Parathyroid adenoma (tissue), 2 donors: Measurements from ENCODE around the gene HGF.
A peak's percentile ranks its signal among the peaks of the same experiment; 100 is the strongest.

ENCODE experiments used
- H2AFZ ChIP-seq: fragments of 300-600 bp; sonication (generic); one replicate; pipeline ENCODE4 v1.7.0; 2017; ENCODE audit warnings: antibody characterized with exemption, mild to moderate bottlenecking
- H3K27ac ChIP-seq: fragments of 300-600 bp; sonication (generic); one replicate; pipeline ENCODE4 v1.7.0; 2017
- H3K27me3 ChIP-seq: fragments of 300-600 bp; sonication (generic); one replicate; pipeline ENCODE4 v1.7.0; 2017; ENCODE audit warnings: low read length; ENCODE audit not compliant: control insufficient read depth, insufficient read depth
- H3K36me3 ChIP-seq: fragments of 300-600 bp; sonication (generic); one replicate; pipeline ENCODE4 v1.7.0; 2017; ENCODE audit warnings: low read length; ENCODE audit not compliant: control insufficient read depth, insufficient read depth
- H3K4me1 ChIP-seq: fragments of 300-600 bp; sonication (generic); one replicate; pipeline ENCODE4 v1.7.0; 2017; ENCODE audit warnings: control low read depth
- H3K4me2 ChIP-seq: fragments of 300-600 bp; sonication (generic); one replicate; pipeline ENCODE4 v1.7.0; 2017; ENCODE audit warnings: low read length
- H3K4me3 ChIP-seq: fragments of 300-600 bp; sonication (generic); one replicate; pipeline ENCODE4 v1.7.0; 2017; ENCODE audit warnings: low read depth, low read length
- H3K79me2 ChIP-seq: fragments of 300-600 bp; sonication (generic); one replicate; pipeline ENCODE4 v1.7.0; 2017; ENCODE audit warnings: control low read depth
- H3K9ac ChIP-seq: fragments of 300-600 bp; sonication (generic); one replicate; pipeline ENCODE4 v1.7.0; 2017; ENCODE audit warnings: mild to moderate bottlenecking
- H3K9me3 ChIP-seq: fragments of 300-600 bp; sonication (generic); one replicate; pipeline ENCODE4 v1.7.0; 2017; ENCODE audit warnings: low read length; ENCODE audit not compliant: control insufficient read depth
- TF ChIP-seq, protein P1 (sequence below): fragments of 300-600 bp; sonication (generic); IDR thresholded peaks from one replicate; pipeline ENCODE4 v1.7.0; 2017; ENCODE audit warnings: antibody characterized with exemption, mild to moderate bottlenecking
- donor health status: primary hyperparathyroidism.

The HGF gene

DNA sequence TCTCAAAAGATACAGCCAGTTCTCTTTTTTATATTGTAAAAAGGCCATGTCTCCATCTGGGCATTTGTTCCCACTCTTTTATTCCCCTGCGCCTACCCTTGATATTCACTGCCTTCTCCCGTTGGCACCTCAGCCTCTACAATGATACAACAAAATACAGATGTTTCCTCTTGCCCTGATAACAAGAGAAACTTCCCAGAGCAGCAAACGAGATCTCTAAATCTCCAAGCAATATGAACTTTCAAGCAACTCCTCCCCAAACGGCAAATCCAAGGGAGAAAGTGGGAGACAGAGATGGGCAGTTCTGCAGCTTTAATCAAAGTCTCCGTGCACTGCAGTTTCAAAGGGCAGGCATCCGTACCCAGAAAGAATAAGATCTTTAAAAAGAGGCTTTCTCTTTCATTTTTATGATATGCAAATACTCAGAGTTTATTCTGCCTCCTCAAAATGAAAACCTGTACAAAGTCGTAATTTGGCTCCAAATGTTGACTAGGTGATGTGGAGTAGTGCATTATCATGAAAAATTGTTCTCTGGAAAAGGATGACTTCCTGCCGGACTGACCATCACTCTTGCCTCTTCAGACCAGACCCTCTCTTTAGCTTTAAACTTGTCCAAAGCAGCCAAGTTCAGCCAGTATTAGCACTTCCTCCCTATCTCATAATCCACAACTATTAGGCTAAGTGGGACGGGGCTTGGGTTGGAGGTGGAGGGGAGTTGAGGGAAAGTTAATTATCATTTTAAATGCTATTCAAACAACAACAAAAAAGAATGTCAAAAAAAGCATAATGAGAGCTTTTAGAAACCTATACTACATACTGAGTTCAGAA lies 682 bp downstream of the HGF start:
- H3K9me3 ChIP-seq: no peaks in the 10 kb centered on the region
- H3K4me3 ChIP-seq: no peak overlapping the region
- TF ChIP-seq, protein P1, sequence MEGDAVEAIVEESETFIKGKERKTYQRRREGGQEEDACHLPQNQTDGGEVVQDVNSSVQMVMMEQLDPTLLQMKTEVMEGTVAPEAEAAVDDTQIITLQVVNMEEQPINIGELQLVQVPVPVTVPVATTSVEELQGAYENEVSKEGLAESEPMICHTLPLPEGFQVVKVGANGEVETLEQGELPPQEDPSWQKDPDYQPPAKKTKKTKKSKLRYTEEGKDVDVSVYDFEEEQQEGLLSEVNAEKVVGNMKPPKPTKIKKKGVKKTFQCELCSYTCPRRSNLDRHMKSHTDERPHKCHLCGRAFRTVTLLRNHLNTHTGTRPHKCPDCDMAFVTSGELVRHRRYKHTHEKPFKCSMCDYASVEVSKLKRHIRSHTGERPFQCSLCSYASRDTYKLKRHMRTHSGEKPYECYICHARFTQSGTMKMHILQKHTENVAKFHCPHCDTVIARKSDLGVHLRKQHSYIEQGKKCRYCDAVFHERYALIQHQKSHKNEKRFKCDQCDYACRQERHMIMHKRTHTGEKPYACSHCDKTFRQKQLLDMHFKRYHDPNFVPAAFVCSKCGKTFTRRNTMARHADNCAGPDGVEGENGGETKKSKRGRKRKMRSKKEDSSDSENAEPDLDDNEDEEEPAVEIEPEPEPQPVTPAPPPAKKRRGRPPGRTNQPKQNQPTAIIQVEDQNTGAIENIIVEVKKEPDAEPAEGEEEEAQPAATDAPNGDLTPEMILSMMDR: no peak
- no peak overlapping the region for H3K9ac ChIP-seq
- H3K27me3 ChIP-seq: no peaks in the 10 kb centered on the region
- H3K36me3 ChIP-seq: no peaks in the 10 kb centered on the region
- no peak overlapping the region for H2AFZ ChIP-seq
- no peaks in the 10 kb centered on the region for H3K4me1 ChIP-seq
- H3K27ac ChIP-seq: peak overlapping the region; percentile 21
- no peaks in the 10 kb centered on the region for H3K79me2 ChIP-seq
- peak overlapping the region; percentile 3 for H3K4me2 ChIP-seq

DNA sequence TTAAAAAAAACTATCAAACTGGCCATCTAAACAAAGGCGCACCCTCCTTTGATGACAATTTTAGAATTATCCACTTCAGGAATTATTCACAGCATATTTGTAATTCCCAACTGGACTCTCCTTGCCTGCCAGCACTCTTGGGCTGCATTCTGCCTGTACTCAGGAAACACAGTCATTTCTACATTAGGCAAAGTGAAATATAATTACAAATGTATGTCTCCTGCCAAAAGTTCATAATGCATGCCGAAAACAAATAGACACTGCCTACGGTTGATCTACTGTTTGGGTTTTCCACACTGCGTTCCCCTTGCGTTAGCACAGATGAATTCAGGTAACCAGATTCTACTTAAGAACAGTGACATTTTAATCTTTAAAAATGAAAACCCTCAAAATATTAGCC lies 1.9 kb downstream of the HGF start:
- H3K9ac ChIP-seq: no peak overlapping the region
- no peak overlapping the region for H3K4me2 ChIP-seq
- H3K27ac ChIP-seq: no peak overlapping the region
- H3K27me3 ChIP-seq: no peaks in the 10 kb centered on the region
- TF ChIP-seq, protein P1: no peak
- no peak overlapping the region for H2AFZ ChIP-seq
- no peak overlapping the region for H3K4me3 ChIP-seq
- no peaks in the 10 kb centered on the region for H3K36me3 ChIP-seq
- no peaks in the 10 kb centered on the region for H3K9me3 ChIP-seq
- H3K79me2 ChIP-seq: no peaks in the 10 kb centered on the region
- H3K4me1 ChIP-seq: no peaks in the 10 kb centered on the region

DNA sequence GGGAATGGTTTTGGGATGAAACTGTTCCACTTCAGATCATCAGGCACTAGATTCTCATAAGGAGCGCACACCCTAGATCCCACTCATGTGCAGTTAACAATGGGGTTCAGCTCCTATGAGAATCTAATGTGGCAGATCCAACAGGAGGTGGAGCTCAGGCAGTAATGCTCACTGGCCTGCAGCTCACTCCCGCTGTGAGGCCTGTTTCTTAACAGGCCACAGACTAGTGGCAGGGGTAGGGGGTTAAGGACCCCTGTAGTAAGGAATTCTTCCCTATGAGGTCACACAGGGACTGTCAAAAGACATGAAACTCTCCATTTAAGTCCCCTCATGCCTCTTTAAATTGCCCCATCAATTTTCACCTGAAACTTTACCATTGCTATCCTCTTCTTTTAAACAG lies 8.0 kb downstream of the HGF start:
- Histone ChIP-seq H3K4me3 (no peak overlapping the region), H3K27me3 (no peaks in the 10 kb centered on the region), H2AFZ (no peak overlapping the region), H3K4me2 (no peak overlapping the region), H3K79me2 (no peaks in the 10 kb centered on the region), H3K36me3 (no peaks in the 10 kb centered on the region), H3K4me1 (no peaks in the 10 kb centered on the region), H3K9ac (no peak overlapping the region), H3K9me3 (no peaks in the 10 kb centered on the region), H3K27ac (no peak overlapping the region)
- TF ChIP-seq, protein P1: no peak

DNA sequence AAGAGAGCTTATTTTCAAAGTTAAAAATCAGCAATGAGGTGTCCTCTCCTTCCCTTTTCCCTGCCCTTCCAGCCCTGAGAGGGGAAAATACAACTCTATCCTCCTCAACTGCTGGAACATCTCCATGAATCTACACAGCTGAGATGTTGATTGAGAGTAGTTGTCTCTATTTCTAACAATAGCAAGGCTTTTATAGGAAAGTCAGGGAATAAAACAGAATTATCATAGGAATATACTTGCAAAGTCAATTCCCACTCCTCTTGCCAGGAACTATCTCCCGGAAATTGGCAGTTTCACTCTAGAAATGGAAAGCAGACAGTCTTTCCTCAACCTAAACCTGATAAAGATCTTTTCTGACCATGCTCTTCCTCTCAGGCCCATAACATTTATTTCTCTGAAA lies 8.8 kb downstream of the HGF start:
- Histone ChIP-seq H3K79me2 (no peaks in the 10 kb centered on the region), H3K4me1 (no peaks in the 10 kb centered on the region), H3K27ac (no peak overlapping the region), H3K9me3 (no peaks in the 10 kb centered on the region), H2AFZ (no peak overlapping the region), H3K4me2 (no peak overlapping the region), H3K4me3 (no peak overlapping the region), H3K27me3 (no peaks in the 10 kb centered on the region), H3K36me3 (no peaks in the 10 kb centered on the region), H3K9ac (no peak overlapping the region)
- TF ChIP-seq, protein P1: no peak
